HepG2 (cell line): ENCODE results near the gene ANKRD11. TPM values are rescaled to one million over a fixed set of nuclear protein-coding genes. Genes with fewer than 3 reads are reported as not detected.

Experiments used
- ASH2L ChIP-seq: fragments of 300-600, 200-600 bp; sonication (generic); IDR thresholded peaks from 2 replicates; pipeline ENCODE4 v1.7.0; 2017; ENCODE audit warnings: low read depth, mild to moderate bottlenecking, moderate library complexity, mixed read lengths, low read length; ENCODE audit not compliant: insufficient read length
- BCL6 ChIP-seq: IDR thresholded peaks from 2 replicates; pipeline ENCODE4 v1.6.1; 2016; ENCODE audit warnings: missing genetic modification reagents, missing compliant biosample characterization
- CHCHD3 ChIP-seq: sonication (generic); formaldehyde crosslinking; IDR thresholded peaks from 2 replicates; pipeline ENCODE4 v1.8.0; 2022; ENCODE audit warnings: mild to moderate bottlenecking, missing genetic modification reagents, moderate library complexity
- KDM2A ChIP-seq: sonication (generic); formaldehyde crosslinking; IDR thresholded peaks from 2 replicates; pipeline ENCODE4 v1.4.0; 2020; ENCODE audit warnings: low read depth, missing genetic modification reagents, borderline replicate concordance
- PHF21A ChIP-seq: sonication (generic); formaldehyde crosslinking; IDR thresholded peaks from 2 replicates; pipeline ENCODE4 v1.5.0; 2020; ENCODE audit warnings: mild to moderate bottlenecking, missing genetic modification reagents
- ZNF562 ChIP-seq: sonication (generic); formaldehyde crosslinking; IDR thresholded peaks from 2 replicates; pipeline ENCODE4 v1.8.0; 2022; ENCODE audit warnings: missing genetic modification reagents, borderline replicate concordance
- ZNF589 ChIP-seq: sonication (generic); formaldehyde crosslinking; conservative IDR thresholded peaks from 2 replicates; pipeline ENCODE4 v1.8.0; 2022; ENCODE audit warnings: mild to moderate bottlenecking, moderate library complexity, missing genetic modification reagents
- polyA plus RNA-seq, 8 experiments: library from polyadenylated mRNA; depleted of rRNA in 3 of 8; stranded (reverse) in 7 of 8; unstranded in 1 of 8; fragments of >200 nt; fragmentation: Illumina TruSeq in 4 of 8; extraction: Trizol in 4 of 8; gene quantifications; 2 replicates each; pipeline versions ENCODE4 v1.2.1 to v1.2.3, GENCODE V29; 2011 to 2016; ENCODE audit warnings: low read depth in 4 of 8, missing spikeins in 1 of 8, mixed read lengths in 1 of 8; ENCODE audit not compliant: insufficient read depth in 1 of 8
- total RNA-seq, 5 experiments: library from RNA; depleted of rRNA; stranded (reverse); fragments of >200 nt; fragmentation: Illumina TruSeq; extraction: Trizol; gene quantifications; 2 replicates each; pipeline ENCODE4 v1.2.3, GENCODE V29; 2016; ENCODE audit warnings: low read depth in 1 of 5
- TF ChIP-seq, protein P1 (sequence below), 2 experiments: sonication (generic) in 1 of 2; formaldehyde crosslinking in 1 of 2; IDR thresholded peaks; 2 replicates each; pipeline versions ENCODE4 v1.6.1 to v1.9.0; 2014 to 2022; ENCODE audit warnings: antibody characterized with exemption in 1 of 2, borderline replicate concordance in 1 of 2, inconsistent platforms in 1 of 2, low read depth in 1 of 2, missing genetic modification reagents in 1 of 2
- TF ChIP-seq, protein P2 (sequence below): sonication (generic); formaldehyde crosslinking; IDR thresholded peaks from 2 replicates; pipeline ENCODE4 v1.9.0; 2021; ENCODE audit warnings: missing genetic modification reagents, borderline replicate concordance
- TF ChIP-seq, protein P3 (sequence below): sonication (generic); formaldehyde crosslinking; IDR thresholded peaks from 2 replicates; pipeline ENCODE4 v1.8.1; 2023; ENCODE audit warnings: missing genetic modification reagents, inconsistent platforms, borderline replicate concordance
- TF ChIP-seq, protein P4 (sequence below): sonication (generic); formaldehyde crosslinking; IDR thresholded peaks from 2 replicates; pipeline ENCODE4 v1.4.0; 2020; ENCODE audit warnings: missing genetic modification reagents
- TF ChIP-seq, protein P5 (sequence below): sonication (generic); formaldehyde crosslinking; IDR thresholded peaks from 2 replicates; pipeline ENCODE4 v1.5.0; 2020; ENCODE audit warnings: missing genetic modification reagents

ANKRD11 gene
- total and polyA plus RNA-seq, 2 of the 13 experiments (the other 11 are each of a cell fraction or from before 2014, with no cell fraction given): 21.4 to 38.4 TPM

DNA sequence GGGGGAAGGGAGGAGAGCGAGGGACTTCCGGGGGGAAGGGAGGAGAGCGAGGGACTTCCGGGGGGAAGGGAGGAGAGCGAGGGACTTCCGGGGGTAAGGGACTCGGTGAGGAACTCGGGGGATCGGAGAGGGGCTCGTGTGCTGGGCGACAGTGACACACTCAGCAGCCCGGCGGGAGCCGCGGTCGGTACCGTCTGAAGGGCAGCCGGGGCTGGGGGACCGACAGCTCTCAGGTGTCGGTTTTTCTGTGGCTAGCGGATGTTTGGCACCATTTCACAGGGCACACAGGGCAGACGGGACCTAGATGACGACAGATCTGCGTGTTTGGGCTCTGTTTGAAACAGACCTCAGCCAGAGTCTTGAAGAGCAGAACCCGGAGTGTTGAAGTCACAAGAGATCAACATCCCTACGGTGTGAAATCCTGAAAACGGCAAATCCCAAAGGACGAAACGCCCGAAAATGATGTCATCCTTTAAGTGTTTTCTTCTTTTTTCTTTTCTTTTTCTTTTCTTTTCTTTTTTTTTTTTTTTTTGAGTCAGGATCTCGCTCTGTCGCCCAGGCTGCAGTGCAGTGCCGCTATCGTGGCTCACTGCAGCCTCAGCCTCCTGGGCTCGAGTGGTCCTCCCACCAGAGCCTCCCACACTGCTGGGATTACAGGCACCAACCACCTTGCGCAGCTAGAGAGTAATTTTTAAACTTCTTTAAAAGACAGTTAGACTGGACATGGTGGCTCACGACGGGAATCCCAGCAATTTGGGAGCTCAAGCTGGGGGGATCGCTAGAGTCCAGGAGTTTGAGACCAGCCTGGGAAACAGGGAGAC, 249.0 kb downstream of the ANKRD11 start (continued):
- TF ChIP-seq ASH2L (peak; percentile 88), PHF21A (CRISPR knock-in tag) (peak; percentile 23; the same call in 1 of the 2 replicates), ZNF562 (CRISPR knock-in tag) (no peak), KDM2A (CRISPR knock-in tag) (peak; percentile 98), BCL6 (peak; percentile 41), ZNF589 (CRISPR knock-in tag) (no peak), CHCHD3 (0 out of 2 replicates have a peak, but pooled peaks have one; percentile 11)
- TF ChIP-seq, protein P1, sequence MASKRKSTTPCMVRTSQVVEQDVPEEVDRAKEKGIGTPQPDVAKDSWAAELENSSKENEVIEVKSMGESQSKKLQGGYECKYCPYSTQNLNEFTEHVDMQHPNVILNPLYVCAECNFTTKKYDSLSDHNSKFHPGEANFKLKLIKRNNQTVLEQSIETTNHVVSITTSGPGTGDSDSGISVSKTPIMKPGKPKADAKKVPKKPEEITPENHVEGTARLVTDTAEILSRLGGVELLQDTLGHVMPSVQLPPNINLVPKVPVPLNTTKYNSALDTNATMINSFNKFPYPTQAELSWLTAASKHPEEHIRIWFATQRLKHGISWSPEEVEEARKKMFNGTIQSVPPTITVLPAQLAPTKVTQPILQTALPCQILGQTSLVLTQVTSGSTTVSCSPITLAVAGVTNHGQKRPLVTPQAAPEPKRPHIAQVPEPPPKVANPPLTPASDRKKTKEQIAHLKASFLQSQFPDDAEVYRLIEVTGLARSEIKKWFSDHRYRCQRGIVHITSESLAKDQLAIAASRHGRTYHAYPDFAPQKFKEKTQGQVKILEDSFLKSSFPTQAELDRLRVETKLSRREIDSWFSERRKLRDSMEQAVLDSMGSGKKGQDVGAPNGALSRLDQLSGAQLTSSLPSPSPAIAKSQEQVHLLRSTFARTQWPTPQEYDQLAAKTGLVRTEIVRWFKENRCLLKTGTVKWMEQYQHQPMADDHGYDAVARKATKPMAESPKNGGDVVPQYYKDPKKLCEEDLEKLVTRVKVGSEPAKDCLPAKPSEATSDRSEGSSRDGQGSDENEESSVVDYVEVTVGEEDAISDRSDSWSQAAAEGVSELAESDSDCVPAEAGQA (IDR thresholded peaks at IDR 0.05; ENCODE audit: low read depth): no peak; the same call in 1 of the 2 replicates
- TF ChIP-seq, protein P1 (CRISPR knock-in tag; IDR thresholded peaks at IDR 0.05; ENCODE audit: borderline replicate concordance): peak; percentile 61; the same call in 1 of the 2 replicates
- TF ChIP-seq, protein P2, sequence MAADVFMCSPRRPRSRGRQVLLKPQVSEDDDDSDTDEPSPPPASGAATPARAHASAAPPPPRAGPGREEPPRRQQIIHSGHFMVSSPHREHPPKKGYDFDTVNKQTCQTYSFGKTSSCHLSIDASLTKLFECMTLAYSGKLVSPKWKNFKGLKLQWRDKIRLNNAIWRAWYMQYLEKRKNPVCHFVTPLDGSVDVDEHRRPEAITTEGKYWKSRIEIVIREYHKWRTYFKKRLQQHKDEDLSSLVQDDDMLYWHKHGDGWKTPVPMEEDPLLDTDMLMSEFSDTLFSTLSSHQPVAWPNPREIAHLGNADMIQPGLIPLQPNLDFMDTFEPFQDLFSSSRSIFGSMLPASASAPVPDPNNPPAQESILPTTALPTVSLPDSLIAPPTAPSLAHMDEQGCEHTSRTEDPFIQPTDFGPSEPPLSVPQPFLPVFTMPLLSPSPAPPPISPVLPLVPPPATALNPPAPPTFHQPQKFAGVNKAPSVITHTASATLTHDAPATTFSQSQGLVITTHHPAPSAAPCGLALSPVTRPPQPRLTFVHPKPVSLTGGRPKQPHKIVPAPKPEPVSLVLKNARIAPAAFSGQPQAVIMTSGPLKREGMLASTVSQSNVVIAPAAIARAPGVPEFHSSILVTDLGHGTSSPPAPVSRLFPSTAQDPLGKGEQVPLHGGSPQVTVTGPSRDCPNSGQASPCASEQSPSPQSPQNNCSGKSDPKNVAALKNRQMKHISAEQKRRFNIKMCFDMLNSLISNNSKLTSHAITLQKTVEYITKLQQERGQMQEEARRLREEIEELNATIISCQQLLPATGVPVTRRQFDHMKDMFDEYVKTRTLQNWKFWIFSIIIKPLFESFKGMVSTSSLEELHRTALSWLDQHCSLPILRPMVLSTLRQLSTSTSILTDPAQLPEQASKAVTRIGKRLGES (CRISPR knock-in tag): 0 out of 2 replicates have a peak, but pooled peaks have one; percentile 42
- TF ChIP-seq, protein P3, sequence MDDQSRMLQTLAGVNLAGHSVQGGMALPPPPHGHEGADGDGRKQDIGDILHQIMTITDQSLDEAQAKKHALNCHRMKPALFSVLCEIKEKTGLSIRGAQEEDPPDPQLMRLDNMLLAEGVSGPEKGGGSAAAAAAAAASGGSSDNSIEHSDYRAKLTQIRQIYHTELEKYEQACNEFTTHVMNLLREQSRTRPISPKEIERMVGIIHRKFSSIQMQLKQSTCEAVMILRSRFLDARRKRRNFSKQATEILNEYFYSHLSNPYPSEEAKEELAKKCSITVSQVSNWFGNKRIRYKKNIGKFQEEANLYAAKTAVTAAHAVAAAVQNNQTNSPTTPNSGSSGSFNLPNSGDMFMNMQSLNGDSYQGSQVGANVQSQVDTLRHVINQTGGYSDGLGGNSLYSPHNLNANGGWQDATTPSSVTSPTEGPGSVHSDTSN: 0 out of 2 replicates have a peak, but pooled peaks have one; percentile 40
- TF ChIP-seq, protein P4, sequence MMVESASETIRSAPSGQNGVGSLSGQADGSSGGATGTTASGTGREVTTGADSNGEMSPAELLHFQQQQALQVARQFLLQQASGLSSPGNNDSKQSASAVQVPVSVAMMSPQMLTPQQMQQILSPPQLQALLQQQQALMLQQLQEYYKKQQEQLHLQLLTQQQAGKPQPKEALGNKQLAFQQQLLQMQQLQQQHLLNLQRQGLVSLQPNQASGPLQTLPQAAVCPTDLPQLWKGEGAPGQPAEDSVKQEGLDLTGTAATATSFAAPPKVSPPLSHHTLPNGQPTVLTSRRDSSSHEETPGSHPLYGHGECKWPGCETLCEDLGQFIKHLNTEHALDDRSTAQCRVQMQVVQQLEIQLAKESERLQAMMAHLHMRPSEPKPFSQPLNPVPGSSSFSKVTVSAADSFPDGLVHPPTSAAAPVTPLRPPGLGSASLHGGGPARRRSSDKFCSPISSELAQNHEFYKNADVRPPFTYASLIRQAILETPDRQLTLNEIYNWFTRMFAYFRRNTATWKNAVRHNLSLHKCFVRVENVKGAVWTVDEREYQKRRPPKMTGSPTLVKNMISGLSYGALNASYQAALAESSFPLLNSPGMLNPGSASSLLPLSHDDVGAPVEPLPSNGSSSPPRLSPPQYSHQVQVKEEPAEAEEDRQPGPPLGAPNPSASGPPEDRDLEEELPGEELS (CRISPR knock-in tag): peak; percentile 48
- TF ChIP-seq, protein P5, sequence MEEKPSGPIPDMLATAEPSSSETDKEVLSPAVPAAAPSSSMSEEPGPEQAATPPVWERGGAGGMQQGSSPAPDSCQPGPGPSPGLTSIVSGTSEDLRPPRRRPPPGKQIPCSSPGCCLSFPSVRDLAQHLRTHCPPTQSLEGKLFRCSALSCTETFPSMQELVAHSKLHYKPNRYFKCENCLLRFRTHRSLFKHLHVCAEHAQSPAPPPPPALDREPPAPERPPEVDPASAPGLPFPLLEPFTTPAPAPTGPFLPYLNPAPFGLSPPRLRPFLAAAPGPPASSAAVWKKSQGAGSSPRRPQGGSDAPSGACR (CRISPR knock-in tag): peak; percentile 92
